Parathyroid adenoma (tissue), 2 donors: Measurements from ENCODE around the gene JAGN1.

Source experiments
- H2AFZ ChIP-seq: fragments of 300-600 bp; sonication (generic); one replicate; pipeline ENCODE4 v1.7.0; 2017; ENCODE audit warnings: antibody characterized with exemption, mild to moderate bottlenecking
- H3K27ac ChIP-seq: fragments of 300-600 bp; sonication (generic); one replicate; pipeline ENCODE4 v1.7.0; 2017
- H3K27me3 ChIP-seq: fragments of 300-600 bp; sonication (generic); one replicate; pipeline ENCODE4 v1.7.0; 2017; ENCODE audit warnings: low read length; ENCODE audit not compliant: control insufficient read depth, insufficient read depth
- H3K36me3 ChIP-seq: fragments of 300-600 bp; sonication (generic); one replicate; pipeline ENCODE4 v1.7.0; 2017; ENCODE audit warnings: low read length; ENCODE audit not compliant: control insufficient read depth, insufficient read depth
- H3K4me1 ChIP-seq: fragments of 300-600 bp; sonication (generic); one replicate; pipeline ENCODE4 v1.7.0; 2017; ENCODE audit warnings: control low read depth
- H3K4me2 ChIP-seq: fragments of 300-600 bp; sonication (generic); one replicate; pipeline ENCODE4 v1.7.0; 2017; ENCODE audit warnings: low read length
- H3K4me3 ChIP-seq: fragments of 300-600 bp; sonication (generic); one replicate; pipeline ENCODE4 v1.7.0; 2017; ENCODE audit warnings: low read depth, low read length
- H3K79me2 ChIP-seq: fragments of 300-600 bp; sonication (generic); one replicate; pipeline ENCODE4 v1.7.0; 2017; ENCODE audit warnings: control low read depth
- H3K9ac ChIP-seq: fragments of 300-600 bp; sonication (generic); one replicate; pipeline ENCODE4 v1.7.0; 2017; ENCODE audit warnings: mild to moderate bottlenecking
- H3K9me3 ChIP-seq: fragments of 300-600 bp; sonication (generic); one replicate; pipeline ENCODE4 v1.7.0; 2017; ENCODE audit warnings: low read length; ENCODE audit not compliant: control insufficient read depth
- TF ChIP-seq, protein P1 (sequence below): fragments of 300-600 bp; sonication (generic); IDR thresholded peaks from one replicate; pipeline ENCODE4 v1.7.0; 2017; ENCODE audit warnings: antibody characterized with exemption, mild to moderate bottlenecking
- donor health status: primary hyperparathyroidism.

JAGN1 gene

DNA sequence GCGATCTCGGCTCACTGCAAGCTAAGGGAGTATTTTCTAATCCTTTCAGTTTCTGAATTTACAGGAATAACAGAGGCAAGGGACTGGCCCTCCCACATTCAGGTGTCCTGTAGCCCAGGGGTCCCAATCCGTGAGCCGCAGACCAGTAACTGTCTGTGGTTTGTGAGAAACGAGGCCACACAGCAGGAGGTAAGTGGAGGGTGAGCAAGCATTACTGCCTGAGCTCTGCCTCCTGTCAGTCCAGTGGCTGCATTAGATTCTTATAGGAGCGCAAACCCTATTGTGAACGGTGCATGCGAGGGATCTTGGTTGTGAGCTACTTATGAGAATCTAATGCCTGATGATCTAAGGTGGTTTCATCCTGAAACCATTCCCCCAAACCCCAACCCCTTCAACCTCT, 21.5 kb downstream of the JAGN1 start:
- Histone ChIP-seq H3K9me3 (no peaks in the 10 kb centered on the region), H3K4me3 (no peak overlapping the region), H3K27ac (no peak overlapping the region), H3K4me2 (no peak overlapping the region), H3K36me3 (no peaks in the 10 kb centered on the region), H3K27me3 (no peaks in the 10 kb centered on the region), H3K4me1 (peaks cover 7% of the 10 kb centered on the region), H3K79me2 (no peaks in the 10 kb centered on the region), H3K9ac (no peak overlapping the region), H2AFZ (no peak overlapping the region)
- TF ChIP-seq, protein P1, sequence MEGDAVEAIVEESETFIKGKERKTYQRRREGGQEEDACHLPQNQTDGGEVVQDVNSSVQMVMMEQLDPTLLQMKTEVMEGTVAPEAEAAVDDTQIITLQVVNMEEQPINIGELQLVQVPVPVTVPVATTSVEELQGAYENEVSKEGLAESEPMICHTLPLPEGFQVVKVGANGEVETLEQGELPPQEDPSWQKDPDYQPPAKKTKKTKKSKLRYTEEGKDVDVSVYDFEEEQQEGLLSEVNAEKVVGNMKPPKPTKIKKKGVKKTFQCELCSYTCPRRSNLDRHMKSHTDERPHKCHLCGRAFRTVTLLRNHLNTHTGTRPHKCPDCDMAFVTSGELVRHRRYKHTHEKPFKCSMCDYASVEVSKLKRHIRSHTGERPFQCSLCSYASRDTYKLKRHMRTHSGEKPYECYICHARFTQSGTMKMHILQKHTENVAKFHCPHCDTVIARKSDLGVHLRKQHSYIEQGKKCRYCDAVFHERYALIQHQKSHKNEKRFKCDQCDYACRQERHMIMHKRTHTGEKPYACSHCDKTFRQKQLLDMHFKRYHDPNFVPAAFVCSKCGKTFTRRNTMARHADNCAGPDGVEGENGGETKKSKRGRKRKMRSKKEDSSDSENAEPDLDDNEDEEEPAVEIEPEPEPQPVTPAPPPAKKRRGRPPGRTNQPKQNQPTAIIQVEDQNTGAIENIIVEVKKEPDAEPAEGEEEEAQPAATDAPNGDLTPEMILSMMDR = no peak

GRCh38 chr3:9912294-9912935, 22.0 kb downstream of the JAGN1 start:
- H3K9ac ChIP-seq = no peak overlapping the region
- TF ChIP-seq, protein P1 = no peak
- no peak overlapping the region for H3K27ac ChIP-seq
- H3K4me3 ChIP-seq = no peak overlapping the region
- no peak overlapping the region for H2AFZ ChIP-seq
- no peak overlapping the region for H3K4me2 ChIP-seq
- no peaks in the 10 kb centered on the region for H3K36me3 ChIP-seq
- peaks cover 8% of the 10 kb centered on the region for H3K4me1 ChIP-seq
- H3K27me3 ChIP-seq = no peaks in the 10 kb centered on the region
- no peaks in the 10 kb centered on the region for H3K79me2 ChIP-seq
- H3K9me3 ChIP-seq = no peaks in the 10 kb centered on the region

GRCh38 chr3:9913601-9914000, 23.2 kb downstream of the JAGN1 start:
- H3K4me3 ChIP-seq = no peak overlapping the region

DNA sequence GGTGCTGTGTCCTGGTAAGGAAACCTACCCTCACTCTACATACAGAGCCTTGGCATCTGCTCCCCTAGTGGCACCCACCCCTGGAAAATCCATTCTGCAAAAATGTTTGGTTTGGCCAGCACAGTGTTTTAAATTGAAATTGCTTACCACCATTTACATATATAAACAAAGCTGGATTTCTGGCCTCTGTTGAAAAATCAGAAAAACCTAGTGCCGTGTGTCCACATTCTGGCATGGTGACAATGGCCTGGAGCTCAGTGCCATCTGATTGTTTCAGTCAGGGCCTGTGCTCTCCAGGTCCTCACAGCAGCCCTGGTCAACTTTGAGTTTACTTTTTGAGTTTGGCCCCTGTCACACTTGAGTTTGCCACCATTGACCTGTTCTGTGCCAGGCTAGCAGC, 23.6 kb downstream of the JAGN1 start:
- no peak overlapping the region for H3K9ac ChIP-seq

More at GRCh38 chr3:9913601-9914000, 23.2 kb downstream of the JAGN1 start:
- H3K79me2 ChIP-seq = peaks cover 2% of the 10 kb centered on the region
- no peaks in the 10 kb centered on the region for H3K9me3 ChIP-seq
- no peak overlapping the region for H3K4me2 ChIP-seq
- no peak overlapping the region for H2AFZ ChIP-seq
- H3K27me3 ChIP-seq = no peaks in the 10 kb centered on the region
- peaks cover 15% of the 10 kb centered on the region for H3K4me1 ChIP-seq
- TF ChIP-seq, protein P1 = no peak
- no peak overlapping the region for H3K9ac ChIP-seq
- H3K36me3 ChIP-seq = no peaks in the 10 kb centered on the region
- H3K27ac ChIP-seq = no peak overlapping the region

More for the DNA sequence above, 23.6 kb downstream of the JAGN1 start:
- Histone ChIP-seq H2AFZ (no peak overlapping the region), H3K27ac (no peak overlapping the region), H3K27me3 (no peaks in the 10 kb centered on the region), H3K9me3 (no peaks in the 10 kb centered on the region), H3K4me2 (no peak overlapping the region), H3K79me2 (peaks cover 2% of the 10 kb centered on the region), H3K4me1 (peaks cover 15% of the 10 kb centered on the region), H3K36me3 (no peaks in the 10 kb centered on the region), H3K4me3 (no peak overlapping the region)
- TF ChIP-seq, protein P1 = no peak
